DOHH2 (cell line): ENCODE measurements around the gene GALNT9.

Experiments
- EZH2phosphoT487 ChIP-seq: fragments of 200-600 bp; sonication (generic); IDR thresholded peaks from 2 replicates; pipeline ENCODE4 v1.6.1; 2017; ENCODE audit warnings: borderline replicate concordance, mild to moderate bottlenecking, antibody characterized with exemption, low read length, moderate library complexity, mixed read lengths
- TF ChIP-seq, protein P1 (sequence below): fragments of 200-600 bp; sonication (generic); IDR thresholded peaks from one replicate; pipeline ENCODE4 v1.5.1; 2014; ENCODE audit warnings: antibody characterized with exemption, mild to moderate bottlenecking, low read depth, low read length; ENCODE audit not compliant: poor library complexity, severe bottlenecking

DNA sequence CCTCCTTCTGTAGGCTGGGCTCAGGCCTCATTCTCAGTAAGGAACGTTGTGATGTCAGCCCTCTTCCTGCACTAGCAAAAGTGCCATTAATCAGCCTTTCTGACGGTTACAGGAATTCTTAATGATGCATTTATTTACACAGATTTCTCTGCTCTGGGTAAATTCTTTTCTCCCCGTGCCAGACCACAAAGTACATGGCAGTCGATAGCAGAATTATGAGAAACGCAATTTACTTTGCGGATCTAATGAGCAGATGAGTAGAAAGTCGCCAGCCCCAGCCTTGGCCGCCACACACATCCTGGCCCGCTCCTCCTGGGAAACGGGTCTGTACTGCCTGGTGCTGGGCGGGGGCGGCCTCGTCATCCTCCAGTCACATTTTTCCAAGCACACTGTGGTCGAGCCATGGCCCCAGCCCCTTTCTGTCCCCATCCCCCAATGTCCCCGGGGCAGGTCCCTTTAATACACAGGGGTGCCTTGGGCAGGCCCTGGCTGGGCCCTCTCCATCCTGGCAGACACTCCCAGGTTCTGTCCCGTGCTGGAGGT, 159.2 kb downstream of the GALNT9 start:
- TF ChIP-seq, protein P1, sequence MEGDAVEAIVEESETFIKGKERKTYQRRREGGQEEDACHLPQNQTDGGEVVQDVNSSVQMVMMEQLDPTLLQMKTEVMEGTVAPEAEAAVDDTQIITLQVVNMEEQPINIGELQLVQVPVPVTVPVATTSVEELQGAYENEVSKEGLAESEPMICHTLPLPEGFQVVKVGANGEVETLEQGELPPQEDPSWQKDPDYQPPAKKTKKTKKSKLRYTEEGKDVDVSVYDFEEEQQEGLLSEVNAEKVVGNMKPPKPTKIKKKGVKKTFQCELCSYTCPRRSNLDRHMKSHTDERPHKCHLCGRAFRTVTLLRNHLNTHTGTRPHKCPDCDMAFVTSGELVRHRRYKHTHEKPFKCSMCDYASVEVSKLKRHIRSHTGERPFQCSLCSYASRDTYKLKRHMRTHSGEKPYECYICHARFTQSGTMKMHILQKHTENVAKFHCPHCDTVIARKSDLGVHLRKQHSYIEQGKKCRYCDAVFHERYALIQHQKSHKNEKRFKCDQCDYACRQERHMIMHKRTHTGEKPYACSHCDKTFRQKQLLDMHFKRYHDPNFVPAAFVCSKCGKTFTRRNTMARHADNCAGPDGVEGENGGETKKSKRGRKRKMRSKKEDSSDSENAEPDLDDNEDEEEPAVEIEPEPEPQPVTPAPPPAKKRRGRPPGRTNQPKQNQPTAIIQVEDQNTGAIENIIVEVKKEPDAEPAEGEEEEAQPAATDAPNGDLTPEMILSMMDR: no peak
- no peak for TF ChIP-seq EZH2phosphoT487
